GM19193 (cell line): ENCODE measurements around the gene JAGN1.

Experiments
- POLR2A ChIP-seq: IDR thresholded peaks from 4 replicates; pipeline ENCODE4 v1.6.1; 2011; ENCODE audit not compliant: insufficient read depth, insufficient read length; ENCODE audit errors: extremely low read depth

JAGN1 gene

DNA sequence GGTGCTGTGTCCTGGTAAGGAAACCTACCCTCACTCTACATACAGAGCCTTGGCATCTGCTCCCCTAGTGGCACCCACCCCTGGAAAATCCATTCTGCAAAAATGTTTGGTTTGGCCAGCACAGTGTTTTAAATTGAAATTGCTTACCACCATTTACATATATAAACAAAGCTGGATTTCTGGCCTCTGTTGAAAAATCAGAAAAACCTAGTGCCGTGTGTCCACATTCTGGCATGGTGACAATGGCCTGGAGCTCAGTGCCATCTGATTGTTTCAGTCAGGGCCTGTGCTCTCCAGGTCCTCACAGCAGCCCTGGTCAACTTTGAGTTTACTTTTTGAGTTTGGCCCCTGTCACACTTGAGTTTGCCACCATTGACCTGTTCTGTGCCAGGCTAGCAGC, 23.6 kb downstream of the JAGN1 start:
- TF ChIP-seq POLR2A, result no peak

DNA sequence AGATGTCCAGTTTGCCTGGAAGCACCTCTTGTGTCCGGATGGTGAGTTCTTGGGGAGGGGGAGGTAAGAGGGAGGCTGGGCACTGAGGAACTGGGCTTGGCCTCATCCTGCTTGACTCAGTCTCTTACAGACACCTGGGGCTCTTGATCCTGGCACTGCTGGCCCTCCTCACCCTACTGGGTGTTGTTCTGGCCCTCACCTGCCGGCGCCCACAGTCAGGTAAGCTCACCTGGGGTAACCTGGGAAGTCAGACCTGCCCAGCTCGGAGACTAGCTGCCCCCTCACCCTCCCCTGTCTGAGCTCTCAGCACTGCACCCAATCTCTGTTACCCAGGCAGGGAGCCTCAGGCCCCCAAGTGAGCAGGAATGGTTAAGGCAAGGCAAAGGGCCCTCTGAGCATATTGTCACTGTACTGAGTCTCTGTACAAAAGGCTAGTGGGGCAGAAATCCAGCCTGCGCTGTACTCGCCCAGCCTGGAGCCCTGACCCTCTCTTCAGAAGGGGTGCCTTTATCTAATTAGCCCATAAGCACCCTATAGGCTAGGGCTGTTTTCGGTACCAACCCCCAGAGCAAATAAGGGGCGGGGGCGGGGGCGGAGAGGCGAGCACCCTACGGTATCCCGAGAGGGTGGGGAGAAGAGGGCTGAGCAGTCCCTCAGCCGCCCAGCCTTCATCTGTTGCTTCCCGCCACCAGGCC, 24.3 kb downstream of the JAGN1 start:
- TF ChIP-seq POLR2A, result no peak

DNA sequence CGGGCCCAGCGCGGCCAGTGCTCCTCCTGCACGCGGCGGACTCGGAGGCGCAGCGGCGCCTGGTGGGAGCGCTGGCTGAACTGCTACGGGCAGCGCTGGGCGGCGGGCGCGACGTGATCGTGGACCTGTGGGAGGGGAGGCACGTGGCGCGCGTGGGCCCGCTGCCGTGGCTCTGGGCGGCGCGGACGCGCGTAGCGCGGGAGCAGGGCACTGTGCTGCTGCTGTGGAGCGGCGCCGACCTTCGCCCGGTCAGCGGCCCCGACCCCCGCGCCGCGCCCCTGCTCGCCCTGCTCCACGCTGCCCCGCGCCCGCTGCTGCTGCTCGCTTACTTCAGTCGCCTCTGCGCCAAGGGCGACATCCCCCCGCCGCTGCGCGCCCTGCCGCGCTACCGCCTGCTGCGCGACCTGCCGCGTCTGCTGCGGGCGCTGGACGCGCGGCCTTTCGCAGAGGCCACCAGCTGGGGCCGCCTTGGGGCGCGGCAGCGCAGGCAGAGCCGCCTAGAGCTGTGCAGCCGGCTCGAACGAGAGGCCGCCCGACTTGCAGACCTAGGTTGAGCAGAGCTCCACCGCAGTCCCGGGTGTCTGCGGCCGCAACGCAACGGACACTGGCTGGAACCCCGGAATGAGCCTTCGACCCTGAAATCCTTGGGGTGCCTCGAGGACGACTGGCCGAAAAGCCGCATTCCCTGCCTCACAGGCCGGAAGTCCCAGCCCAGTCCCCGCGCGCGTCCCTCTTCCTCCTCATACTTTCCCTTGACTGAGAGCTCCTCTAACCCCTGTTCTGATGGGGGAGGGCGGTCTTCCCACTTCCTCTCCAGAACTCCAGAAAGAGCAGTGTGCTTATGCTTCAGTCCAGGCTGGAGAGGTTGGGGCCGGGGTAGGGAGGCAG, 25.1 kb downstream of the JAGN1 start:
- peak; percentile 17 for TF ChIP-seq POLR2A

DNA sequence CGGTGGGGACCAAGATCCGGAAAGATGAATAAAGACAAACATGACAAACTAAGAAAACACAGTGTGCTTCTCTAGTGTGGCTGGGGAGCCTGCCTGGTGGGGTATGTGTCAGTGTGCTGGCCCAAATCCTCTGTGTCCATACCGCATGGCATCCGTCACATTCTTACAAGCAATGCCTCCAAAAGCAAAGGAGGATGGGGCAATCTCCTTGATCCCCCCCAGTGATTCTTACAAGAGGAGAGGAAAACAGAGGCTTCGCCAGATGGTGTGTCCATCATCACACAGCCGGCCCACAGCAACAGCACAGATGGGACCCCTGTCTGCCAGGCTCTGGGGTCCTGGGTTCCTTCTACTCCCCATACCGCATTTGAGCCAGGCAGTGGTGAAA, 25.9 kb downstream of the JAGN1 start:
- no peak for TF ChIP-seq POLR2A

DNA sequence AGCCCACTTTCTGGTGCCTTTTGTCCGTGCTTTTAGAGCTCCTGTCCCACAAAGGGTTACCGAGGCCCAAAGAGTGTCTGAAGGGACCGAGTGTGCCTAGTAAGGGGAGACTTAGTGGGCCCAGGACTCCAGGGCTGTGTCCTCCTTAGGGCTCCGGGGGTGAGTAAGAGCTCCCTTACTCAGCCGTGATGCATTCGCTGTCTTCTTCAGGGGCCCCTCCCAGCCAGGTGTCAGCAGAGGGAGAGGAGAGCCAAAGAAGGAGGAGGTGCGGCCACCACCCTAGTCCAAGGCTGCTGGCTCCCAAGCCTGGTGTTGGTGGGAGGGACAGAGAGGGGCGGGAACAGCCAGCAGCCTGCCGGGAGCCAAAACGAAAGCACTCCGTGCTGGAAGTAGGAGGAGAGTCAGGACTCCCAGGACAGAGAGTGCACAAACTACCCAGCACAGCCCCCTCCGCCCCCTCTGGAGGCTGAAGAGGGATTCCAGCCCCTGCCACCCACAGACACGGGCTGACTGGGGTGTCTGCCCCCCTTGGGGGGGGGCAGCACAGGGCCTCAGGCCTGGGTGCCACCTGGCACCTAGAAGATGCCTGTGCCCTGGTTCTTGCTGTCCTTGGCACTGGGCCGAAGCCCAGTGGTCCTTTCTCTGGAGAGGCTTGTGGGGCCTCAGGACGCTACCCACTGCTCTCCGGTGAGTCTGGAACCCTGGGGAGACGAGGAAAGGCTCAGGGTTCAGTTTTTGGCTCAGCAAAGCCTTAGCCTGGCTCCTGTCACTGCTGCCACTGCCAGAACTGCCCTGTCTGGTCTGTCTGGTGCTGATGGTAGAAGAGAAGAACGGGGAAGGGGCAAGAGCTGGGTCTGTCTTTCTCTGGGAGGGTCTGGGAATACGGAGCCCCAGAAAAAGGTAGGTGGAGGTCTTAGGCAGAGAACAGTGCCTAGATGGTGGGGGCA, 26.6 kb downstream of the JAGN1 start, which contains the start of gene IL17RC:
Gene IL17RC, plus strand, starts transcription at position 365 of the 947 bp plus-strand sequence. Its CDS starts 218 bp downstream, at position 583.
- TF ChIP-seq POLR2A, result no peak

DNA sequence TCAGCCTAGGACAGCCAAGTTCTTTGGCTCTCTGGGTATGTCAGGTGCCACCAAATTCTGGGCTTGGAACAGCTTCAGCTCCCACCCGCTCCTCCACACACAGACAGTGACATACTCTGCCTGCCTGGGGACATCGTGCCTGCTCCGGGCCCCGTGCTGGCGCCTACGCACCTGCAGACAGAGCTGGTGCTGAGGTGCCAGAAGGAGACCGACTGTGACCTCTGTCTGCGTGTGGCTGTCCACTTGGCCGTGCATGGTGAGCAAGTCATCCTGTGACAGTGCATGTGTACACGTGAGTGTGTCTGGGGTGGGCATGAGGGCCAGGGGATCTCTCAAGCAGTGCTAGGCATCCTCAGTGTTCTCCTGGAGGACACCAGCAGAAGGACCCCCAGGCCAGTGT, 27.4 kb downstream of the JAGN1 start:
- no peak for TF ChIP-seq POLR2A

DNA sequence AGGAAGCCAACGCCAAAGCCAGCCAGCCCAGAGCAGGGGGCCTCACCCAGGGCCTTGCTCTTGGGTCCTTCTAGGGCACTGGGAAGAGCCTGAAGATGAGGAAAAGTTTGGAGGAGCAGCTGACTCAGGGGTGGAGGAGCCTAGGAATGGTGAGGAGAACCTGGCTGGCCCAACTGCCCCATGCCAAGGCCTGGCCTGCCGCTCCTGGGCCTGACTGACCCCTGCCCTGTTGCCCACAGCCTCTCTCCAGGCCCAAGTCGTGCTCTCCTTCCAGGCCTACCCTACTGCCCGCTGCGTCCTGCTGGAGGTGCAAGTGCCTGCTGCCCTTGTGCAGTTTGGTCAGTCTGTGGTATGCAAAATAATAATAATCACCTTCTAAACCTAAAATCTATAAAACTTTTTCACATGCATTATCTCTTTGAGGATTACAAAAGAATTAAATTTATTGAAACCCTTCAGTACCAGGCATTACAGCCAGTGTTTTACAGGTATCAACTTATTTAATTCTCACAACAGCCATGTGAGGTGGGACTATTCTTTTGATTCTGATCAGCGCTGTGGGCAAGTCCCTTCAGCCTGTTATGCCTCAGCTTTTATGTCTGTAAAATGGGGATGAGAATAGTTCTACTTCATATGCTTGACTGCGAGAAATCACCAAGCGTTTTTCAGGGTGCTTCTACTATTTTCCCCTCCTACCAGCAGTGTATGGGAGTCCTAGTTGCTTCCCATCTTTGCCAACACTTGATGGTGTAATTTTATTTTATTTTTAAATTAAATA, 28.0 kb downstream of the JAGN1 start:
- TF ChIP-seq POLR2A, result no peak

DNA sequence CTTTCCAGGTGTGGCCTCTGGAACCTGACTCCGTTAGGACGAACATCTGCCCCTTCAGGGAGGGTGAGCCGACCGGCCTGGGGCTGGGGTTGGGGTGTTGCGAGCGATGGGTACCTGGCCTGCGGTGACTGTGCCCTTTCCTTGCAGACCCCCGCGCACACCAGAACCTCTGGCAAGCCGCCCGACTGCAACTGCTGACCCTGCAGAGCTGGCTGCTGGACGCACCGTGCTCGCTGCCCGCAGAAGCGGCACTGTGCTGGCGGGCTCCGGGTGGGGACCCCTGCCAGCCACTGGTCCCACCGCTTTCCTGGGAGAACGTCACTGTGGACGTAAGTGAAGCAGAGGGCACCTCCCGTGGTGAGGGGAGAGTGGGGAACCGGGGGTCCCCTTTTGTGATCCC, 37.7 kb downstream of the JAGN1 start:
- TF ChIP-seq POLR2A, result no peak

DNA sequence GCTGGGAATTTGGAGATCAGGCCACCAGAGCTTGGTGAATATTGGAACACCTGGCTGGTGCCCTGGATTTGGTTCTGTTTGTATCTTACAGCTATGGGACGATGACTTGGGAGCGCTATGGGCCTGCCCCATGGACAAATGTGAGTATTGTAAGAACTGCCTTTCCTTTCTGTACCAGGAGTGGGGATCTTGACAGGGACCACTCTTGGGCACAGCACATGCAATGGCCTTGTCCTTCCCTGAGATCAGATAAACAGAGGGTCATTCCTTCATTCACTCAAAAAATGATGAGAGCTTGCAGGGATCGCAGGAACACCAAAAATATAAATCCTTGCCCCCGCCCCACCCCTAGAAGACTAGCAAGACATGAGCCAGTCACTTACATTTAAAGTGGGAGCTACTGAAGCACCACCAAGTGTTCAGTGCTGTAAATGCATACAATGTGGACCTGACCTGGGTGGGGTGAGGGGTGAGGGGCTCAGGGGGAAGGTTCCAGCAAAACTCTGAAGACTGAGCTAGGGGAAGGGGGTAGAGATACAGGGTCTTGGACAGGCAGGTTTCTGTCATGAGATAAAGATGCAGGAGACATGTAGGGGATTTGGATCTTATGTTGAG, 40.5 kb downstream of the JAGN1 start:
- TF ChIP-seq POLR2A, result no peak

DNA sequence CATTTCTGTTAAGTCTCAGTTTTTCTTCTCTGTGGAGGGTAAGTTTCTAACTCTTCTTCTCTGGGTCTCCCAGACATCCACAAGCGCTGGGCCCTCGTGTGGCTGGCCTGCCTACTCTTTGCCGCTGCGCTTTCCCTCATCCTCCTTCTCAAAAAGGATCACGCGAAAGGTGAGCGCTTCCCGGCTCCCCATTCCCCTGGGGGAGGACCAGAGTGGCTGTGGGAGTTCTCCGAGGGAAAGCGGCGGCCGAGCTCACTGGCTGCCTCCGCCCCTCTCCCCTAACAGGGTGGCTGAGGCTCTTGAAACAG, 42.1 kb downstream of the JAGN1 start:
- TF ChIP-seq POLR2A, result peak; percentile 39

DNA sequence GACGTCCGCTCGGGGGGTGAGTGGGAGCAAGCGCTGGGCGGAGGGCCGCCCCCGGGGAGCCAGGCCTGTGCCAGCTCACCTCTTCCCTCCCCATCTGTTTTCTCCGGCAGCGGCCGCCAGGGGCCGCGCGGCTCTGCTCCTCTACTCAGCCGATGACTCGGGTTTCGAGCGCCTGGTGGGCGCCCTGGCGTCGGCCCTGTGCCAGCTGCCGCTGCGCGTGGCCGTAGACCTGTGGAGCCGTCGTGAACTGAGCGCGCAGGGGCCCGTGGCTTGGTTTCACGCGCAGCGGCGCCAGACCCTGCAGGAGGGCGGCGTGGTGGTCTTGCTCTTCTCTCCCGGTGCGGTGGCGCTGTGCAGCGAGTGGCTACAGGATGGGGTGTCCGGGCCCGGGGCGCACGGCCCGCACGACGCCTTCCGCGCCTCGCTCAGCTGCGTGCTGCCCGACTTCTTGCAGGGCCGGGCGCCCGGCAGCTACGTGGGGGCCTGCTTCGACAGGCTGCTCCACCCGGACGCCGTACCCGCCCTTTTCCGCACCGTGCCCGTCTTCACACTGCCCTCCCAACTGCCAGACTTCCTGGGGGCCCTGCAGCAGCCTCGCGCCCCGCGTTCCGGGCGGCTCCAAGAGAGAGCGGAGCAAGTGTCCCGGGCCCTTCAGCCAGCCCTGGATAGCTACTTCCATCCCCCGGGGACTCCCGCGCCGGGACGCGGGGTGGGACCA, 42.6 kb downstream of the JAGN1 start:
- TF ChIP-seq POLR2A, result peak; percentile 19

DNA sequence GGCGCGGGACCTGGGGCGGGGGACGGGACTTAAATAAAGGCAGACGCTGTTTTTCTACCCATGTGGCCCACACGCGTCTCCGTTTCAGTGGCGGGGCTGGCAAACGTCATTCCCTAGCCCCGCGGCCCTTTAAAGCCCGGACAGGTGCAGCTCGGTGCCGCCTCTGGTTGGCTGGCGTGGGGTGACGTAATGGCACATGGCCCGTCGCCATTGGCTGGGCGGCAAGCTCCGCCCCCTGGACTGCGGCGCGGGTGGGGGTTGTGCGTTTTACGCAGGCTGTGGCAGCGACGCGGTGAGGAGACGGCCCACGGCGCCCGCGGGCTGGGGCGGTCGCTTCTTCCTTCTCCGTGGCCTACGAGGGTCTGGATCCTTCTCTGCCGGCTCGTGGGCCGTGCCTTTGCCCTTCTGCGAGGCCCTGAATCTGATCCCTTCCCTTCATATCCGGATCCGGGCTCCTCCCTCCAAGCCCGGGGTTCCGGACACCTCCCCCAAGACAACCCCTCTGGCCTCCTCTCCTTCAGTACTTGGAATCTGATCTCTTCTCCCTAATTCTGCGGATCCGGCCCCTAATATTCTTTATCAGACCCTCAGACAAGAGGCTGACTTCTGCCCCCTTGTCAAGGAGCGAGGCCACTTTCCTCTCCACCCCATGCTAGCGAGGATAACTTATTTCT, 43.3 kb downstream of the JAGN1 start, which contains the start of gene CRELD1:
Gene CRELD1, plus strand, starts transcription at position 274 of the 674 bp plus-strand sequence. CDS start 605 bp downstream, outside the sequence.
- TF ChIP-seq POLR2A, result peak; percentile 75

DNA sequence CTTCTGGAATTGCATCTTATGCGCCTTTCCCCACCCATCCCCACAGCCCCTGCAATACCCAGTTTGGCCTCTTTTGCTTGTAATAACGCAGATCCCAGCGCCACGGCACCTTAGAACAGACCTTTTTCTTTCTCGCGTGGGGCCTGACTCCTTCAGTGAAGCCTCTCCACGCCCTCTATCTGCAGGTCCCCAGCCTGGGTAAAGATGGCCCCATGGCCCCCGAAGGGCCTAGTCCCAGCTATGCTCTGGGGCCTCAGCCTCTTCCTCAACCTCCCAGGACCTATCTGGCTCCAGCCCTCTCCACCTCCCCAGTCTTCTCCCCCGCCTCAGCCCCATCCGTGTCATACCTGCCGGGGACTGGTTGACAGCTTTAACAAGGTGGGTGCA, 43.8 kb downstream of the JAGN1 start:
- no peak for TF ChIP-seq POLR2A

DNA sequence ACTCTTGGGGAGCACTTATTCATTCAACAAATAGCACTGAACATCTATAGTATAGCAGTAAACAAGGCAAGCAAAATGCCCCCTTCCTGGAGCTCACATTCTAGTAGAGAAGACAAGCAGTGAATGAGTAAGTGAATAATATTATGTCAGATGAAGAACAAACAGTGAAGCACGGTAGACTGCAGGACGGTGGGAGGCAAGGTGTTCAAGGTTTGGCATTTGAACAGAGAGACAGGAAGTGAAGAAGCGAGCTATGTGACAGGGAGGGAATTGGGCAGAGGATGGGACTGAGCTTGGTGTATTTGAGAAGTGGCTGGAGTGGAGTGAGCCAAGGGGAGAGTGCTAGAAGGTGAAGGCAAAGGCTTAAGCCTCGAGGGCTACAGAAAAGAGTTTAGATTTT, 44.6 kb downstream of the JAGN1 start:
- TF ChIP-seq POLR2A, result no peak
